ENCODE data around the gene AKAP13.

The AKAP13 gene

GRCh38 chr15:85388566-85389305 is 8.3 kb downstream of the AKAP13 start:
- DNase-seq = no peak

- DNase-seq = no peak
Observed at GRCh38 chr15:85389306-85389650, 8.9 kb downstream of the AKAP13 start.

- no peak for DNase-seq
Observed at GRCh38 chr15:85389772-85390171, 9.4 kb downstream of the AKAP13 start.

GRCh38 chr15:85393210-85393609 is 12.8 kb downstream of the AKAP13 start:
- no peak for DNase-seq

- no peak for DNase-seq
Observed at GRCh38 chr15:85394554-85395333, 14.3 kb downstream of the AKAP13 start.

GRCh38 chr15:85396554-85396953 is 16.2 kb downstream of the AKAP13 start:
- no peak for DNase-seq

- DNase-seq = no peak
Observed at GRCh38 chr15:85397151-85397550, 16.7 kb downstream of the AKAP13 start.

- no peak for DNase-seq
Observed at GRCh38 chr15:85397926-85398325, 17.5 kb downstream of the AKAP13 start.

GRCh38 chr15:85398822-85399221 is 18.4 kb downstream of the AKAP13 start:
- no peak for DNase-seq

GRCh38 chr15:85399627-85400026 is 19.2 kb downstream of the AKAP13 start:
- no peak for DNase-seq

GRCh38 chr15:85400606-85401005 is 20.2 kb downstream of the AKAP13 start:
- DNase-seq = no peak

- no peak for DNase-seq
Observed at GRCh38 chr15:85401108-85401774, 20.8 kb downstream of the AKAP13 start.

GRCh38 chr15:85402195-85402881 is 21.9 kb downstream of the AKAP13 start:
- DNase-seq = no peak

- DNase-seq = no peak
Observed at GRCh38 chr15:85403745-85404144, 23.3 kb downstream of the AKAP13 start.

- DNase-seq = no peak
Observed at GRCh38 chr15:85404176-85404917, 23.9 kb downstream of the AKAP13 start.

- no peak for DNase-seq
Observed at GRCh38 chr15:85404918-85405866, 24.8 kb downstream of the AKAP13 start.

GRCh38 chr15:85406916-85407315 is 26.5 kb downstream of the AKAP13 start:
- DNase-seq = no peak

- DNase-seq = no peak
Observed at GRCh38 chr15:85407421-85408269, 27.2 kb downstream of the AKAP13 start.

- DNase-seq = no peak
Observed at GRCh38 chr15:85408270-85408746, 27.9 kb downstream of the AKAP13 start.

- DNase-seq = no peak
Observed at GRCh38 chr15:85412066-85412465, 31.7 kb downstream of the AKAP13 start.

All from cortex of kidney (tissue), 1 donor.